GM21360 (cell line): ENCODE results near the gene QSOX1.

Experiments
- ATAC-seq: cut with Tn5 transposase; IDR thresholded peaks from one replicate; pipeline ENCODE4 v1.9.1; 2021; ENCODE audit warnings: mild to moderate bottlenecking, moderate library complexity; ENCODE audit not compliant: unreplicated experiment

Gene QSOX1

GRCh38 chr1:180248731-180249681, 94.3 kb downstream of the QSOX1 start:
- ATAC-seq: no peak

GRCh38 chr1:180249725-180250498, 95.2 kb downstream of the QSOX1 start:
- no peak for ATAC-seq

GRCh38 chr1:180250499-180250770, 95.8 kb downstream of the QSOX1 start:
- ATAC-seq: no peak

- no peak for ATAC-seq
Observed at GRCh38 chr1:180250883-180251509, 96.3 kb downstream of the QSOX1 start.

GRCh38 chr1:180251526-180252305, 97.0 kb downstream of the QSOX1 start:
- ATAC-seq: no peak

GRCh38 chr1:180252638-180253536, 98.2 kb downstream of the QSOX1 start:
- peak; percentile 67 for ATAC-seq
